ENCODE data around the gene CYB561A3.
"Not testable (repeated sequence)": the region's sequence is repeated elsewhere in the genome, so short reads cannot be mapped to it uniquely, and the experiment has no call there.

The CYB561A3 gene

DNA sequence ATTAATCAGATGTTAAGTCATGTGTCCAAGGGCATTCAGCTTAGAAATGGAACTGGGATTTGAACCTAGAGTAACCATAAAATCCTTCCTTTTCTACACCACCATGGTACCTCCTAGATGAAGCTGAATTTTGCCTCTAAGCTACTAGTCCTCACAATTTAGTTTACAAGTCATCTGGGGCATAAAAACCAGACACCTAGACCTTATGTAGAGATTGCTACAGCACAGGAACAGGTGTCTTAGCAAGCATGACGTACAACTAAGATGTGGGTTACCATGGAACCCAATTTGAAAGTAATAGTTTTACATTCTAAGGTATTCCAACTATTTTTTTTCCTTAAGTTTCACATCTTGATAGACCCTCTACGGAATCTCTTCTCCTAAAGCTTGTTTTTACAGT is 39.9 kb upstream of the CYB561A3 start:
- no peak for DNase-seq (ENCODE audit: low spot score)
- in situ Hi-C loops (cut with MboI; ENCODE audit: low pct_unique_long_range_greater_than_20kb, low sequenced_read_pairs, unreplicated experiment) = no loop called here
- TF ChIP-seq, protein P1, sequence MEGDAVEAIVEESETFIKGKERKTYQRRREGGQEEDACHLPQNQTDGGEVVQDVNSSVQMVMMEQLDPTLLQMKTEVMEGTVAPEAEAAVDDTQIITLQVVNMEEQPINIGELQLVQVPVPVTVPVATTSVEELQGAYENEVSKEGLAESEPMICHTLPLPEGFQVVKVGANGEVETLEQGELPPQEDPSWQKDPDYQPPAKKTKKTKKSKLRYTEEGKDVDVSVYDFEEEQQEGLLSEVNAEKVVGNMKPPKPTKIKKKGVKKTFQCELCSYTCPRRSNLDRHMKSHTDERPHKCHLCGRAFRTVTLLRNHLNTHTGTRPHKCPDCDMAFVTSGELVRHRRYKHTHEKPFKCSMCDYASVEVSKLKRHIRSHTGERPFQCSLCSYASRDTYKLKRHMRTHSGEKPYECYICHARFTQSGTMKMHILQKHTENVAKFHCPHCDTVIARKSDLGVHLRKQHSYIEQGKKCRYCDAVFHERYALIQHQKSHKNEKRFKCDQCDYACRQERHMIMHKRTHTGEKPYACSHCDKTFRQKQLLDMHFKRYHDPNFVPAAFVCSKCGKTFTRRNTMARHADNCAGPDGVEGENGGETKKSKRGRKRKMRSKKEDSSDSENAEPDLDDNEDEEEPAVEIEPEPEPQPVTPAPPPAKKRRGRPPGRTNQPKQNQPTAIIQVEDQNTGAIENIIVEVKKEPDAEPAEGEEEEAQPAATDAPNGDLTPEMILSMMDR (IDR thresholded peaks at IDR 0.05; ENCODE audit: extremely low read depth, insufficient read depth, missing control alignments) = no peak

DNA sequence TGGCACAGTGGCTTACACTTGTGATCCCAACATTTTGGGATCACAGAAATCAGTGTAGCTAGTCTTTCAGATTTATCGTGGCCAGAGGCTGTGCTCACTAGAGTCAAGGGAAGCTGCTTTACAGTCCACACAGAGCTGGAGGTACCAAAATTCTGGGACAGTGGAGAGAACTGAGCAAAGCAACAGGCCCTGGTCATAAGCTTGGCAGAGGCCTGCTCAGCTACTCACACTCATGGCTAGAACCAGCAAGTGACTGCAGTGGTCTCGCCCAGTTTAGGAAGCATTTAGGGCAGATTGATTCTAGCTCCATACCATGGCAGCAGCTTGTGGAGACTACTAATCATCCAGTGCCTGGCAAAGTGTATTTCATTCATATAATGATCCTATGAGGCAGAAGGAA is 39.5 kb upstream of the CYB561A3 start:
- in situ Hi-C loops (cut with MboI; ENCODE audit: low pct_unique_long_range_greater_than_20kb, low sequenced_read_pairs, unreplicated experiment) = no loop called here
- TF ChIP-seq, protein P1 (IDR thresholded peaks at IDR 0.05; ENCODE audit: extremely low read depth, insufficient read depth, missing control alignments) = no peak
- DNase-seq (ENCODE audit: low spot score) = no peak

DNA sequence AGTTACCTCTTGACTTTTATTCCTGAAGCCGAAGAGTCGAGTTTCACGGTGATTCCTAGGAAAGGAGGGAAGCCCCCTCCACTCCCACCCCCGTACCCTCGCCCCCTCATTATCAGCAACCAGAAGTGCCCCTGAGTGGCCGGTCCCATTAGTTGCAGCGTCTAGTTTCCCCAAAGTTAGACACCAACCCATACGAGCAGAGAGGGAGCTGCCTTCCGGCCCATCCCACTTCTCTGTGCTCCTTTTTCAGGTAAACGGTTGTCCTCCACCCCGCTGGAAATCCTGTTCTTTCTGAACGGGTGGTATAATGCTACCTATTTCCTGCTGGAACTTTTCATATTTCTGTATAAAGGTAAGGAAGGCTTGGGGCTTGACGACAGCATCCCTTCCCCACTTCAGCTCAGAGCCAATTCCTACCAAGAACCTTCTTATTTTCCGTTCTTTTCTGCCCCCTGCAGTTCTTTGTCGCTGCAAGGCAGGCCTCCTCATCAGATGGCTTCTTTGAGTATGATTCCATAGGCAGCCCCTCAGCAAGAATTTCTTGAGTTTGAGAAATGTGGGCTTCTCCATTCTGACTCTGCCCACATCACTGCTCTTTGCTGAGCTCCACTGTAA is 31.4 kb upstream of the CYB561A3 start:
- TF ChIP-seq, protein P1 (IDR thresholded peaks at IDR 0.05; ENCODE audit: extremely low read depth, insufficient read depth, missing control alignments) = peak; percentile 44
- DNase-seq (ENCODE audit: low spot score) = peak; percentile 56
- in situ Hi-C loops (cut with MboI; ENCODE audit: low pct_unique_long_range_greater_than_20kb, low sequenced_read_pairs, unreplicated experiment) = no loop called here

DNA sequence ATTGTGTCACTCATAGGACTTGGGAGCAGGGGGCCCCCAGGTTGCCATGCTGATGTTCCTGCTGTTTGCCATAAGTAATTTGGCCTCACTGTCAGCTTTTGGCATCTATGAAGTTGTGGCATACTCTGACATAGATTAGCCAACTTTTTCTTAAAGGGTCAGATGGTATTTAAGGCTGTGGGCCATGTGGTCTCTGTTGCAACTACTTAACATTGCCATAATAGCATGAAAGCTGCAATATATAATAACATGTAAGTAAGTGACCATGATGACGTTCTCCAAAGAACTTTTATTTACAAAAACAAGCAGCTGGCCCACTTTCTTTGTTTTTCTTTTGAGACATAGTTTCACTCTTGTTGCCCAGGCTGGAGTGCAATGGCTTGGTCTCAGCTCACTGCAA is 28.5 kb upstream of the CYB561A3 start:
- in situ Hi-C loops (cut with MboI; ENCODE audit: low pct_unique_long_range_greater_than_20kb, low sequenced_read_pairs, unreplicated experiment) = no loop called here
- TF ChIP-seq, protein P1 (IDR thresholded peaks at IDR 0.05; ENCODE audit: extremely low read depth, insufficient read depth, missing control alignments) = no peak
- DNase-seq (ENCODE audit: low spot score) = no peak

DNA sequence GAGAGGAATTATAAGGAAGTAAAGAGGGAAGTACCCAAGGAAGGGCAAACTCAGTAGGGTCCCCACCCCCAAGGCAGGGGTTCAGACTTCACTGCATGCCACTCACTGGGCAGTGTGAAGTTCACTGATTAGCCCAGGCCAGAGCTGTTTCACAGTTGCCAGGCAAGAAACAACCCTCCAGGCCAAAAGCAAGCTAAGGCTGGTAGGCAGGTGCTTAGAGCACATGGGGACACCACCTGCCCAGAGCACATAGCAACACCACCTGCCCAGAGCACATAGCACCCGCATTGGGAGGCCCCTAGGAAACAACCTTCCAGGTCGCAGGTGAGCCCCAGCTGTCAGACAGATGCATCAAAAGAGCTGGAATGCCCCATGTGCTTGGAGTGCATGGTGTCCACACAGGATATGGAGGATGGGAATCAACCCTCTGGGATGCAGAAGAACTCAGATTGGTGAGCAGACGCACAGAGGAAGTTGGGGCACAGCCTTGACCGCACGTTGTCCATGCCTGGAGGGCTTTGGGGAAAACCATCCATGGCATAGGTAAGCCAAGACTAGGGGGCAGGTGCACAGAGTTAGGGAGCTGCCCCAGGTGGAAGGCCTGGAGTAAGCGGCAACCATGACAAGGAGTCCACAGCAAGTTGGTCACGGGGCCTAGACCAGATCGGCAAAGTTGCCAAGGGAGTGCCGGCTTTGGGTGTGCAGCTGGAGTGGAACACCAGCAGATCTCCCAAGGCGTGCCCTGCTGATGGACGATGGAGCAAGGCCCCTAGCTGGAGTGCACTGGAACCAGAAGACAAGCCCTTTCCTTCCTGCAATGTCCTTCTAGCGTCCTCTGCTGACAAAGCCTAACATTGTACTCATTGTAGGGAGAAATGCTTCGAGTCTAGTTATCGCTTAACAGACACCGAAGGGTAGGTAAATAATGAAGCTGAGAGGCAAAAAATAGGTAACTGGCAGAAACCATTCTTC is 22.9 kb upstream of the CYB561A3 start:
- in situ Hi-C loops (cut with MboI; ENCODE audit: low pct_unique_long_range_greater_than_20kb, low sequenced_read_pairs, unreplicated experiment) = loop anchor here (10.0 kb wide), 1 partner anchor 50 kb away; the partner anchor contains the start of genes DDB1 and TKFC
- peak; percentile 34 for DNase-seq (ENCODE audit: low spot score)

DNA sequence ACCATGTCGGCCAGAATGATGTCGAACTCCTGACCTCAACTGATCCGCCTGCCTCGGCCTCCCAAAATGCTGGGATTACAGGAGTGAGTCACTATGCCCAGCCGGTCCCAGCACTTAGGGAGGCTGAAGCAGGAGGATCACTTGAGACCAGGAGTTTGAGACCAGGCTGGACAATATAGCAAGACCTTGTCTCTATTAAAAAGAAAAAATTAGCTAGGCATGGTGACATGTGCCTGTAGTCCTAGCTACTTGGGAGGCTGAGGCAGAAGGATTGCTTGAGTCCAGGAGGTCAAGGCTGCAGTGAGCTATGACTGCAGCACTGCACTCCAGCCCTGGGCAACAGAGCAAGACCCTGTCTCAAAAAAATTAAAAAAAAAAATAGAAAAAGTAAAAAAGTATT is 22.2 kb upstream of the CYB561A3 start:
- DNase-seq (ENCODE audit: low spot score) = not testable (repeated sequence)
- in situ Hi-C loops (cut with MboI; ENCODE audit: low pct_unique_long_range_greater_than_20kb, low sequenced_read_pairs, unreplicated experiment) = loop anchor here (10.0 kb wide), 1 partner anchor 49 kb away; the partner anchor contains the start of genes DDB1 and TKFC

More for the DNA sequence above, 22.9 kb upstream of the CYB561A3 start:
- TF ChIP-seq, protein P1 (IDR thresholded peaks at IDR 0.05; ENCODE audit: extremely low read depth, insufficient read depth, missing control alignments) = peak; percentile 42

DNA sequence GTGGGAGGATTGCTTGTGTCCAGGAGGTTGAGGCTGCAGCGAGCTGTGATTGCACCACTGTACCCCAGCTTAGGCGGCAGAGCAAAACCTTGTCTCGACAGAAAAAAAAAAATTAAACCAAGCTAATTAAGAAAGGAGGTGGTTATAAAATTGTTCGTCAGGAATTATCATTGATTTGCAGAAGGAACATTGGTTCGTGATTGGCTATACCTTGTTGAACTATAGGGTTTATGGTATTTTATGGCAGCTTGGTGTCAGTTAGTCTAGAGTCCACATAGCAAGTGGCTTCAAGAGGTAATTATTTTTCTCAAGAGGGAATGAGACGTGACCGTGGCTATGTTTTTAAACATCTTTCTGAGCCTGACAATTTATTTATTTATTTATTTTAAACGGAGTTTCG is 19.2 kb upstream of the CYB561A3 start:
- TF ChIP-seq, protein P1 (IDR thresholded peaks at IDR 0.05; ENCODE audit: extremely low read depth, insufficient read depth, missing control alignments) = no peak
- in situ Hi-C loops (cut with MboI; ENCODE audit: low pct_unique_long_range_greater_than_20kb, low sequenced_read_pairs, unreplicated experiment) = loop anchor here (10.0 kb wide), 1 partner anchor 46 kb away; the partner anchor contains the start of genes DDB1 and TKFC
- DNase-seq (ENCODE audit: low spot score) = no peak

Data from GM13977 (cell line).